Sciatic nerve (tissue), 2 donors: Measurements from ENCODE around the gene PLEKHM3. TPM values are rescaled to one million over a fixed set of nuclear protein-coding genes. Genes with fewer than 3 reads are reported as not detected.

Experiments used
- ATAC-seq: fragments of 200-7000 bp; cut with Tn5 transposase; one replicate; pipeline ENCODE4 v1.9.1; 2020; ENCODE audit warnings: mild to moderate bottlenecking, moderate library complexity
- DNase-seq: peaks from one replicate; pipeline ENCODE4 v3.0.0-alpha.2; 2020; ENCODE audit warnings: low spot score
- intact Hi-C: fragments of 100-400 bp; cut with DNase I; formaldehyde crosslinking; loops from one replicate; pipeline ENCODE4 v1.14.2; 2022
- total RNA-seq: library from RNA; stranded (reverse); fragmentation: NEBNext Ultra II Directional; extraction: Animal tissue kit (Norgen Biotek cat#: 25700); gene quantifications from one replicate; pipeline ENCODE4 v1.2.1, GENCODE V29; 2021
- donor health status: DM: no; HTN: no; CAD: no.
- donor health status: DM: no; HTN: no; CAD: no.

PLEKHM3 gene
- total RNA-seq, 1 donor from 2014 or later = 23.8 TPM

DNA sequence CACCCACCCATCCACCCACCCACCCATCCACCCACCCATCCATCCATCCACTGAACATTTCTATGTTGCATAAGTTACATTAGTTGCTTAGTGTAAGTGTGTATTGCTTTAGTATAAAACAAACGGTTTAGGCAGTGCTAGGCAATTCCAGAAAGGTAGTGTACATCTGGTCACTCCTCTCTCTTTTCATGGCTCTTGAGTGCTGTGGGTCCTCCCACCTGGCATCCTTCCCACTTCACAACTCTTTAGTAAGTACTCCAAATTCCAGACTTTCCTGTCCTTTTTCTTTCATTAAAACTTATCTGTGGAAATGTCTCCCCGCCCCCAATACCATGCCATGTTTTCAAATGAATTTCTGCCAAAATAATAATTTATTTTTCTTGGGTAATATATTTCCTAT lies 122.5 kb downstream of the PLEKHM3 start:
- intact Hi-C loops = no loop called here
- no peak for ATAC-seq

DNA sequence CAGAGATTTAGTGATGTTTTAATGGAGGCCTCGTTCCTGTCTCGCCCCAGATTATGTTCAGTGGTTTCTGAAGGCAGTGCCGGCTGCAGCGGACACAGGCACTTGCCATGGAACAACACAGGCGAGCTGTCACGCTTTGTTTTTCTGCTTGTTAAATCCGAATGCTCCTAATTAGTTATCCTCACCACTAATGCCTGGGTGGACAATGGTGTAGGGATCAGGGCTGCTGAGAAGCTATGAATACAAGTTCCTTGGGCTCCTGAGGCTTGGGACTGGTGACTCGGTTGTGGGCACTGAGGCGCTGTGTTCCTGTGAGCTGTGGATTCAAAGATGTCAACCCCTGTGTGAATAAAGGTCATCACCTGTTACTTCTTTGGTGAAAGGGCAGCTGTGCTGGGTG lies 123.5 kb downstream of the PLEKHM3 start:
- DNase-seq = no peak
- ATAC-seq = no peak
- intact Hi-C loops = no loop called here

More for the DNA sequence above, 122.5 kb downstream of the PLEKHM3 start:
- no peak for DNase-seq

DNA sequence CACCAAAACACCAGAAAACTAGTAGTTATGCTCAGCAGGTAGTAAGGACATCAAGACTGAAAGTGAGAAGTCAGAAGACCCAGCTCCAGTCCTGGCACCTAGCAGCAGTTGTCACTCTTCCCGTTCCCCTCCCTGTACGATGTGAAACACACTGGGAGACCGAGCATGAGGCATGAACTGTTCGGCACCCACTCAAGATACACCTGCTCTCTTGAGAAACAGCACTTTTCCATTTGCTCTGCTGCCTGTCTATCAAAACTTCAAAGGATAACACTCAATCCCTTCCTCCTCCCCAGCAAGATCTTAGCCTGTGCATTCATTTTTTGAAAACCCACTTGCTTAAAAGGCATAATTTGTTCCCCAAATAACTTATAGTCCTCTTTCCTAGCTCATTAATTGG lies 123.9 kb downstream of the PLEKHM3 start:
- ATAC-seq (no peak), DNase-seq (no peak)
- intact Hi-C loops = no loop called here

DNA sequence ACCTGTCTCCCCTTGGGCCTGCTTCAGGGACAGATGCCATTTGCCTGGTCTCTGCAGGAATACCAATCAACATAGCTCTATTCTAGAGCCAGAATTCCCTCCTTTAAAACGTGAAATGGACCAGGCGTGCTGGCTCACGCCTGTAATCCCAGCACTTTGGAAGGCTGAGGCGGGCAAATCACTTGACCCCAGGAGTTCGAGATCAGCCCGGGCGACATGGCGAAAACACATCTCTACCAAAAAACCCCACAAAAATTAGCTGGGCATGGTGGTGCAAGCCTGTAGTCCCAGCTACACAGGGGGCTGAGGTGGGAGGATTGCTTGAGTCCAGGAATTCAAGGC lies 127.0 kb downstream of the PLEKHM3 start:
- DNase-seq = no peak
- intact Hi-C loops = no loop called here
- ATAC-seq = no peak

DNA sequence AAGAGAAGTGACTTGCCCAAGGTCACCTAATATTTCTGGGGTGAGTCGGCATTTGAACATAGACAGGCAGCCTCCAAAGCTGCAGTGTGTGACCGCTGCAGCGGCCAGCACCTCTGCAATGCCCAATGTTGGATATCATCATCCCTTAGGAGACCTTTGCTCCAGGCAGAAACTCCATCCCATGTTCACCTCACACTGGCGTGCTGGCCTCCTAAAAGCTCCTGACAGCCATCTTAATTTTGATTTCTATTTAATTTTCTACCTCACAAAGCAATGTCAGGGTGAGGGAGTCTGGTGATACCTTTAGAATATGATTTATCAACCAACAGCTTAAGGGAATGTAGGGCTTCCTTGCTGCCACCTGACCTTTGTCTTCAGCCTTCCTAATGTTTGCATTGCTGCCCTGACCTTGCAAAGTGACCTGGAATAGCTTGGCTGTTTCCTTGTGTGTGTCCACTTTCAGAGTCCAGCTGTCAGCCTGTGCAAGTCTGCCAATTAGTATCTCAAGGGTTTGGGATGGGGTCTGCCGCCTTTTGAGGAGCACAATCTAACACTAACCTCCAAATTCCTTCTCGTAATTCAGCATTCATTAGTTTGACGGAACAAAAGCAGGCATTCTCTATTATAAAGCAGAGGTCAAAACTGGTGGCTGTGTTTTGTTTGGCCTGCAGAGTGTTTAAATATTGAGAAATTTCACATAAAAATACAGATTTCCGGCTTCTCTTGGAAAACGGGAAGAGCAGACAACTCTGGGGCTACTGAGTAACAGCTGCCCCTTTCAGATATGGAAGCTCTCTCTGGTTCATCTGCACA lies 127.6 kb downstream of the PLEKHM3 start:
- DNase-seq (no peak), ATAC-seq (peak; percentile 81)
- intact Hi-C loops = no loop called here

DNA sequence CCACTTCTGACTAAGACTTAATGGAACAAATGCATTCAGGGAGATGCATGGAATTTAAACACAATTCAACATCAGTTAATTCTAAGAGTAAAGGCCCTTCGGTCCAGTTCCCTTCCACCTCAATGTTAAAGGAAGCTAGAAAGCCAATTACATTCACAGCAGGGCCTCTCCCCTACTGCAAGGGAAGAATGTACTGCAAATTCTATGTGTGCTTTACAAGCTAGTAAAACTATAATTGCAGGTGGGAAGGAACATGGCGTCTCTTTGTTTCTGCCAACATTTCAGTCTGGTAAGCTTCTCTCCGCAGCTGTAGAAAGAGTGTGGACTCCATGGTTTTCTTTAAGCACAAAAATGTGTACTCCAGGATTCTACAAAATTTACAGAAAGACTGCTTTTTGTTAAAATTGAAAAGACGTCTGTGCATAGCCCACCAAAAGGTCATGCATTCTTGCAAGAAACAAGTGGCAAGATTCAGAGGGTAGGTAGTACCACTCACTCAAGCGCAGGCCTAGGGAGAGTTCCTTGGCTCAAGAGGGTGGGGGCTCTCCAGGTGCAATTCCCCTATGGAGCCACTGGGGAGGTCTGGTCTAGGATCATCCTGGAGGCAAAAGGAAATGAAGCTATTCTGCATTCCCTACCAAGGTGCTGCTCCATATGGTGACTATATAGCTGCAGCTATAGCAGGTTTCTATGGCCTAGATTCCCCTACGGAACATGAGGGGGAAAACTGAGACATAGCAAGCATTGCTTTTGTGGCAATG lies 128.6 kb downstream of the PLEKHM3 start:
- ATAC-seq (no peak), DNase-seq (no peak)
- intact Hi-C loops = no loop called here

DNA sequence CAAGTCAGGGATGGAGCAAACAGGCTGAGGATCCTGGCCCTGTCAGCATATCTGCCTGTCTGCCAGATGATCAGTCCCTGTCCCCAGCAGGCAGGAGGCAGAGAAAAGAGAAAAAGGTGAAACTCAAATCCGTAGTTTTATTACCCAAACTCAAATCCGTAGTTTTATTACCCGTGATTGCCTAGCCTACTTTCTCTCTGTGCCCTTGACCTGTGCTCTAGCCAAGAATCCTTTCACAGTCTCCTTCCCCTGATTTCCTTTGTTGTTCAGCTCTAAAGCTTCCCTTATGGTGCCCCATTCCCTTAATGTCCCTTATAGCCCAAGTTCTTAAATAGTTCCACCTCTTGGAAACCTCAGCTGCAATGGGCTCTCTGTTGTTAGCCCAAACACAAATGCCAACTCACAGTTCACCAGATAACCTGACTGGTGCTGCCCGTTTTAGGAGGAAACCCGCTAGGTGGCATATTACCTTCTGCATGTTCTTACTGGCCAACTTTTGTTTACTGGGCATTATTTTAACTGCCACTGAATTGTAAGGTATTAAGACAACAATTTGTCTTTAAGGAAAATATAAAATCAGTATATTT lies 130.0 kb downstream of the PLEKHM3 start:
- intact Hi-C loops = no loop called here
- ATAC-seq (no peak), DNase-seq (no peak)

DNA sequence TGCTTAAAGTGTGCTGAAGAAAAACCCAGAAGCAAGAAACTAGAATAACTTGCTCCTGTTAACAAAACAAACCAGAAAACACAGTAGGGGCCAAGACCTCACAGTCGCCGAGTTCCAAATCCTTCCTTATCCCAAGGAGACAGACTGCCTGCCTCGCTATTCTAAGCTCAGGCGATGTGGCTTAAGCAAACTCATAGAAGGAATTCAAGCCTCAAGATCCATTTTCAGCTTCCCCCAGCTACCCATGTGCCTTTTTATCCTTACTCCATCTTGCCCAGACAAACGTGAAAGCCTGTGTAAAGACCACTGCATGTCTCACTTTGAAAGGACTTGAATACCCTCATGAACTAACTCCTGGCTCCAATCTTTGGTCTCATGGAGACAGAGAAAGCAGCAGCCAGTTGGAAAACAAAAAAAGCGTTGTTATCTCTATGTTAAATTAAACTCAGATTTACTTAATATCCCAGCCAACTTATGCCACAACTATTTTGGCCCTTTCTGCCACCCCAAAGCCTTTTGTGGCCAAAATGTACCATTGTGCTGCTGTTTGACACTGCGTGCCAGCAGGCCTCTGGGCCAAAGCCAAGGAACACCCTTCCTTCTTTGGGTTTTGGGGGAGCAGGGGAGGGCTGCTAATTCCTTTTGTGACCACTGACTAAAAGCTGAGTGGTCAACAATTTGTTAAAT lies 132.5 kb downstream of the PLEKHM3 start:
- ATAC-seq = no peak

DNA sequence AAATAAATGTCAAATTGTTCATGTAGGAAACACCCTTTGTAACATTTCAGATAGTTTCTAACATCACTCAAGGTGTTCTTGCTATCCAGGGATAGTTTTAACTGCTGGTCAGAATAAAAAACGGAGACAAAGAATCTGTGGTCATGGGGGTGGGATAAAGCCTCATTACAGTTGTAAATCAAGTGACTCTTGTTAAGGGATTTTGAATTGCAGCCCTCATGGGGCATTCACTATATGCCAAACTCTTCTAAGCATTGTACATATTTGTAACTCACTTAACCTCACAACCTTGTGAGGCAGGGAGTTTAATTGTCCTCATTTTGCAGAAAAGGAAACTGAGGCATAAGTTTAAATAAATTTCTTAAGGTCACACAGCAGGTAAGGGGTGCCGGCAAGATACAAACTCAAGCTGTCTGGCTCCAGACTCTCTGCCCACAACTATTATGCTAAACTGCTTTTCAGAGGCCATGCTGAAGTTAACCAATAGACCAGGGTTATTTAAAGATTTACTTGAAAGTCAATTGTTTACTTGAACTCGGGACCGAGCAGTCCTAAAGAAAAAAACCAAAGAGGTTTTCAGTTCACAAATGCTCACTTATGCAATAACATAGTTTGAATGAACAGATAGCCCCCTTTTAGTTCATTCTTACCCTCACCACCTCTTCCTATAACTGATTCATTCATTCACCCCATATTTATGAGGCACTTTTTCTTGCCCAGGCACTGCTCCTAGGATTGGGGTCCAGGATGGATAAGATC lies 134.1 kb downstream of the PLEKHM3 start:
- ATAC-seq = no peak
- no peak for DNase-seq
- intact Hi-C loops = no loop called here

More for the DNA sequence above, 132.5 kb downstream of the PLEKHM3 start:
- intact Hi-C loops = no loop called here
- no peak for DNase-seq

DNA sequence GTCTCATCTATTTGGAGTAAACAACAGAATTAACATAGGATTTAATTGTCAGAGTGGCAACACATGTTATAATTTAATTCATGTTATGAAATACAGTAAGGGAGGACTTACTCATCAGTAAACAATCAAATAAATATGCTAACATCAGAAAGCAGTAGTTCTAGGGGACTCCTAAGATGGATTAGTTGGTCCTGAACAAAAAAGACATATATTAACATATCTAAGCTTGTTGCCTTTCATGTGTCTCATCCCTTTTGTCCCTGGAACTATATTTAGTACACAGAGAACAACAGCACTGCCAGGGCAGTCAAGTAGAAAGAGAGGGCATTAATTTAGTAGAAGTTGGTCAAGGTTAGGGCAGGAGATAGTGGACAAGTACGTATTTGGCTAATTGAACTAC lies 137.8 kb downstream of the PLEKHM3 start:
- DNase-seq (no peak), ATAC-seq (no peak)
- intact Hi-C loops = no loop called here

DNA sequence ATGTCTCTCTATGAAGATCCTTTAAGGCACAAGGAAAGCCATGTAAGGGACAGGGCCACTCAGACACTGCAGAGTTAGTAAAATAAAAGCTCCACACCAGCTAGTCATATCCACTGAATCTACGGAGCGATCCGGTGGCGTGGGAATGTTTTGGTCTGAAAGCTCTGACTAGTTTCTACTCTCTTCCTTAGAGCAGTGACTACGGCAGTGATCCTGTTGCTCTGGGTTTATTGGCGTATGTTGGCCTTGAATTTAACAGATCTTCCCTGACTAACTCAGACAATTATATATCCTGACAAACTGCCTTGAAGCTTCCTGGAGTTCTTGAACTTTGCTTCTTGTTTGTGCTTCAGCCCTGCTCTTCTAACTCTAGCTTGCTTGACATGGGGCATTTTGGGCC lies 140.3 kb downstream of the PLEKHM3 start:
- ATAC-seq = no peak
- no peak for DNase-seq
- intact Hi-C loops = no loop called here

DNA sequence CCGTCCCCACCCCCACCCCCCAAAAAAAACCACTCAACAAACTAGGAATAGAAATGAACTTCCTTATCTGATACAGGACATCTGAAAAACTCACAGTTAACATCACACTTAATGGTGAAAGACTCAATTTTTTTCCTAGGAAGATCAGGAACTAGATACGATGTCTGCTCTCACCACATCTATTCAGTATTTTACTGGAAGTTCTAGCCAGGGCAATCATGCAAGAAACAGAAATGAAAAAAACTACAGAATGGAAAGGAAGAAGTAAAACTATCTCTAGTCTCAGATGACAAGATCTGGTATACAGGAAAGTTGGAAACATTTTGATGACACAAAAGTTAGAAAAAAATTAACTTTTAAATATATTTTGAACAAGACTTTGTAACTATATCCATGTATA lies 141.2 kb downstream of the PLEKHM3 start:
- no peak for DNase-seq
- intact Hi-C loops = no loop called here
- no peak for ATAC-seq

DNA sequence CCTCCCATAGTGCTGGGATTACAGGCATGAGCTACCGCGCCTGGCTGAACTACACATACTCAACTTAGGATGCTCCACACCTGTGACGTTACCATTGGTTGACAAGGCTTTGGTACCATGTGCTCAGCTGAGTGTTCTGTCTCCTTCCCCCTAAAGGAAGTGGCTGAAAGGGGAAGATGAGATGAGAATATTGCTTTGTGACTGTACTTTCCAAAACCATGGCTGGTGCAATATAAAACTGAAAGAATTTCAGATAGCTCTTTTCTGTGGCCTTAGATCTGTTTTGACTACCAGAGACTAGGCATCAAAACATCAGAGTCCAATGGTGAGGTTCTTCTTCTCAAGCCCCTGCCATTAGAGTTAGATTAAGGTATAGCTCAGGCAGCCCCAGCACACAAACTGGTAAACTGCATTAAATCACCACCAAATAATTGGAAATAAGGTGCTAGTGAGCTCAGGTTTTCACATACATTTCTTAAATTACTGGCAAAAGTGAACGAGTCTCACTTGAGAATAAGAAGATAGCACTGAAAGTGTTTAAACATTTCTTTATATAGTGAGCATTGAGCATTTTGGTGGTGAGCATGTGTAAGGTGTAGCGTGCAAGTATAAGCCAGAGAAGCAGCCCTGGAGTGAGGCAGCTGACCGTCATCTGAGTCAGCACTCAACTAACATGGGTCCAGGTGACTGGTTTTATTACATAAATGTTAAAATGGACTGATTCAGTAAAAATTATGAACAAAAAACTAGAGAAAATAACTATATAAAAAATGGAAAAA lies 142.1 kb downstream of the PLEKHM3 start:
- DNase-seq (no peak), ATAC-seq (no peak)
- intact Hi-C loops = no loop called here

DNA sequence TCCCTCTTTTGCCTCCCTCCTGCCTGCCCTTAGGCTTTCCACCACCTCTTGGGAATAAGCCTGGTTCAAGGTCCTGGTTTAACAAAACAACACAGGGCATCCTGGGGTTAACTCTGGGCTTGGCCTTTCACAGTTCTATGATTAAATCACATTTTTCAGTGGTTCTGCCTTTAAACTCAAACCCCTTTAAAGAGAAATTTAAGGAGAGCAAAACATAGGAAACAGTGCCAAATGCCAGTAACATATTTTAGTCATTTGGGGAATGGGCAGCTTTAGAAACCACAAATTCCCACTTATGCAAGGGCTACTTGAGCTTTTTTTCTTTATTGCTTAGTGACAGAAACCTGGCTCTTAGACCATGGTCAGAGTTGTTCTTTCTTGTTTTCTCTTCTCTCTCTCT lies 143.4 kb downstream of the PLEKHM3 start:
- DNase-seq = no peak
- peak; percentile 59 for ATAC-seq
- intact Hi-C loops = no loop called here

DNA sequence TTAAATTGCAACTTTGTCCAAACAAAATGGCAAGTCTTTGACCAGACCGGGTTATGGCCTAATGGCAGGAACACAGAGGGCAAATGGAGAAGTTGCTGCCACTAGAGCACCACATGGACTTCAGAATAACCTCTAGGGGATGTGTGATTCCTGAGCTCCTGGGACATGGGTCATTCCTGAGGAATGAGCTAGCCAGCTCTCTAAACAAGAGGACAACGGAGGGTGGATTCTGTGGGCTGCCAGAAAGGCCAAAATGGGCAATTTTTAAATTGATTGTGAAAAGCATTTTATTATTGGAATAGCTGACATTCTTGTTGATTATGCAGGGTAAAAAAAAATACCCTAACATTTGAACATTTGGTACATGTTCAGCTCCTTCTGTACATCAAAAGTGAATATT lies 145.8 kb downstream of the PLEKHM3 start:
- intact Hi-C loops = no loop called here
- ATAC-seq (no peak), DNase-seq (no peak)

DNA sequence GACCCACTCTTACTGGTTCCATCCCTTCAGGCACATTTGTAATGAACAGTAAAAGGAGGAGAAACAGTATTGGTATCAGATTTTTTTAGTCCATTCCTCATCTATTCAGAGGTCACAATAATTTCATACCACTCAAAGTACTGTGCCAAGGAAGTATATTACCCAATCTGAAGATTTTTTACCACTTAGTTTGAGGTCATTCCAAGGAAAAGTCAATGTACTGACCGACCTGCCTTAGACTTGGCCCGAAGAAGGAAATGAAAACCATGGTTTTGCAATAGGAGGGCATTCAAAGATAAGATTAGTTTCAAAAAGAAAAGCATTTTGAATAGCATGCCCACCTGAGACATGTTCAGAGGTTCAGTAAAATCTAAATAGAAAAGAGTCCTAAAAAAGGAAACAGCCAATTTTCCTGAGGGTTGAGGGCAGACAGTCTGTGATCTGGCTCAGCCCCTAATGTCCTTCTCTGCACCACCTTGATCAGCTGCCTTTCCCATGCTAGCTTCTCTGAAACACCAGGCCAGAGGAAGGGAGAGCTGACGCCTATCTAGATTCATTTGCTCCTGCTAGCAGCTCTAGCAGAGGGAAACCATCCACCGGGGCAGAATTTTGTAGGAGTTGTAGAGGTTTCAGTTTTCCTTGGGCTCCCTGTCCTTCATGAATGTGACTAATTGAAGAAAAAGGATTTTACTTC lies 148.3 kb downstream of the PLEKHM3 start:
- no peak for ATAC-seq
- DNase-seq = no peak
- intact Hi-C loops = no loop called here

DNA sequence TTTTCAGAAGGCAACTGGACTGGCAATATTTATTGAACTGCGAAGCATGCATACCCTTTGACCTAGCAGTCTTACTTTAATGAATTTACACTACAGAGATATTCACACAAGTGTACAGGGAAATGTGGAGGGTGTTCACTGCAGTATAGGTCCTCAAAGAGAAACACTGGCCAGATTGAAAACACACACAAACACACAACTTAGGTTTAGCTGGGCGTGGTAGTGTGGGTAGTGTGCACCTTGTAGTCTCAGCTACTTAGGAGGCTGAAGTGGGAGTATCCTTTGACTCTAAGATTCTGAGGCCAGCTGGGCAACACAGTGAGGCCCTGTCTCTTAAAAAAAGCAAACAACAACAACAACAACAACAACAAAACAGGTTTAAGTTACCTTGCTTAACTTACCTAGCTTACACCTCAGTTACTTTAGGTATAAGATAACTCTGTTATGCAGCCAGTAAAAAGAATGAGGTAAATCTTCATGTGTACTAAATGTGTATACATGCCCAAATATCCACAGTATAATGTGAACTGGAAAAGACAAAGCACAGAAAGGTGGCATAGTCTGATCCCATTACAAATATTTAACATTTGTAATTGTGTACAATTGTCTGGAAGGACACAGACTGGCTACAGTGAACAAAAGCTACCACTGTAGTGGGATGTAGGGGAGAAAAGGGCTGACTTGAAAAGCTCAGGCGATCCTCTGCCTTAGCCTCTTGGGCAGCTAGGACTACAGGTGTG lies 149.7 kb downstream of the PLEKHM3 start:
- DNase-seq = no peak
- no peak for ATAC-seq
- intact Hi-C loops = no loop called here
